Choroid plexus epithelial cell (primary cell): ENCODE data around the gene SUMO4.

Experiments used
- DNase-seq: peaks from one replicate; pipeline ENCODE4 v3.0.0-alpha.2; 2010; ENCODE audit warnings: low read depth
- H3K4me3 ChIP-seq: 2 replicates; pipeline ENCODE4 v1.5.1; 2011; ENCODE audit warnings: low read depth, mild to moderate bottlenecking, control low read depth, low read length, moderate library complexity
- TF ChIP-seq, protein P1 (sequence below): conservative IDR thresholded peaks from 2 replicates; pipeline ENCODE4 v1.5.1; 2011; ENCODE audit warnings: low read depth, mild to moderate bottlenecking, control low read depth, inconsistent platforms, low read length, moderate library complexity

SUMO4 gene

DNA sequence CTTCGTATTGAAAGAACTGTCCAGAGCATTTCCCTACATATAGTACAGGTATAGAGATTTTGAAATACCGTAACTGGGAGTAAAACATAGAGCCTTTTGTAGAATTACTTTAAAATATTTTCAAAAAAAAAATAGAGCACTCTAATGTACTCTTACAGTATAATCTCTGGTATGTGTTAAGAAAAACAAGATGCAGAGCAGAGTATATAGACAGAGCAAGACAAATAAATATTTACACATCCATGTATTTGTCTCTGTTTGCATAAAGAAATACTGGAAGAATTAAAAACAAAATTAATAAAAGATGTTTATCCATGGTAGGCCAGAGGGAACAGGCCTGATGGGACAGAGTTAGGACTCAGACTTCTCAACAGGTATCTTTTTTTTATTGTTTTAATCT, 28.0 kb upstream of the SUMO4 start:
- H3K4me3 ChIP-seq = no peak overlapping the region
- no peak for DNase-seq
- TF ChIP-seq, protein P1, sequence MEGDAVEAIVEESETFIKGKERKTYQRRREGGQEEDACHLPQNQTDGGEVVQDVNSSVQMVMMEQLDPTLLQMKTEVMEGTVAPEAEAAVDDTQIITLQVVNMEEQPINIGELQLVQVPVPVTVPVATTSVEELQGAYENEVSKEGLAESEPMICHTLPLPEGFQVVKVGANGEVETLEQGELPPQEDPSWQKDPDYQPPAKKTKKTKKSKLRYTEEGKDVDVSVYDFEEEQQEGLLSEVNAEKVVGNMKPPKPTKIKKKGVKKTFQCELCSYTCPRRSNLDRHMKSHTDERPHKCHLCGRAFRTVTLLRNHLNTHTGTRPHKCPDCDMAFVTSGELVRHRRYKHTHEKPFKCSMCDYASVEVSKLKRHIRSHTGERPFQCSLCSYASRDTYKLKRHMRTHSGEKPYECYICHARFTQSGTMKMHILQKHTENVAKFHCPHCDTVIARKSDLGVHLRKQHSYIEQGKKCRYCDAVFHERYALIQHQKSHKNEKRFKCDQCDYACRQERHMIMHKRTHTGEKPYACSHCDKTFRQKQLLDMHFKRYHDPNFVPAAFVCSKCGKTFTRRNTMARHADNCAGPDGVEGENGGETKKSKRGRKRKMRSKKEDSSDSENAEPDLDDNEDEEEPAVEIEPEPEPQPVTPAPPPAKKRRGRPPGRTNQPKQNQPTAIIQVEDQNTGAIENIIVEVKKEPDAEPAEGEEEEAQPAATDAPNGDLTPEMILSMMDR = no peak

DNA sequence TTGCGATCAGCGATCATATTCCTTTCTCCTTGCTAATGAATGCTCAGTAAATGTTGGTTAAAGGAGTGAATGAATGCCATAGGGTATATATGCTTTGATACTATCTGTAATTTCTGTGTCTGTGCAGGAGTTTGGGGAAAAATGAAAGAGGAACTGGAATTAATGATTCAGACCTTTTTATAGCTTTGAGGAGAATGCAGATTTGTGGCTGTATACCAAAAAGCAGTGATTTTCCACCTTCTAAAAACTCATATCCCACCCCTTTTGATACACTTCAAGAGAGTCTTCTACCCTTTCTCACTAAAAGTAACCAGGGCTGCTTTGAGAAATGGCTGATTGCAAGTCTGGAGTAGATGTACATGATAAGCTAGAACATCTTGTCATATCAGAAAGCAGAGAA, 26.6 kb upstream of the SUMO4 start:
- no peak for DNase-seq
- no peak overlapping the region for H3K4me3 ChIP-seq
- TF ChIP-seq, protein P1 = no peak

DNA sequence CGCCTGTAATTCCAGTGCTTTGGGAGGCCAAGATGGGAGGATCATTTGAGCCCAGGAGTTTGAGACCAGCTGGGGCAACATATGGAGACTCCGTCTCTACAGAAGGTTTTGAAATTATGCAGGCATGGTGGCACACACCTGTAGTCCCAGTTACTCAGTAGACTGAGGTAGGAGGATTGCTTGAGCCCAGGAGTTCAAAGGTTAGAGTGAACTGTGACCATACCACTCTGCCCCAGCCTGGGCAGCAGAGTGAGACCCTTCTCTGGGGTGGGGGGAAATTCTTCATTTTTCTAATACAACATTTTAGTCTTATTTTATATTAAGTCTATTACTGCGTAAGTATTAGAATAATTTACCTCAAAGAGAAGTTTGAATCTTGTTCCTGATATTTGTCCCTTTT, 20.1 kb upstream of the SUMO4 start:
- no peak for DNase-seq
- H3K4me3 ChIP-seq = no peak overlapping the region
- TF ChIP-seq, protein P1 = no peak

DNA sequence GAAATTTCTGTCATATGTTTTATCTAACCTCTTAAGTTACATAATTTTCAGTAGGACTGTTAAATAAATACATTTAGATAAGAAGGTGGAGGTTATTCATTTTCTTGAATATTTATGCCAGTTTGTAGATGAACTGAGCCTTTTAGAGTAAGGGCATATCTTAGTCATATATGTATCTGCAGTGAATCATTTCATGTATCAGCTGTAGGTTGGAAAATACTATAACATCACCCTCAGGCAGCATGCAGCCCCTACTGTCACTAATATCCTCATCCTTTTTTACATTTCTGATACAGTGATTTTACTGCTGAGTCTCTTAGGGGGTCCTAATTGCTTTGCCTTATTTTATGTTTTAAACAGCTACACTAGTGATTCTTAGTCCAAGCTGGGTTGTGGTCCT, 19.5 kb upstream of the SUMO4 start:
- no peak for DNase-seq
- no peak overlapping the region for H3K4me3 ChIP-seq
- TF ChIP-seq, protein P1 = no peak

DNA sequence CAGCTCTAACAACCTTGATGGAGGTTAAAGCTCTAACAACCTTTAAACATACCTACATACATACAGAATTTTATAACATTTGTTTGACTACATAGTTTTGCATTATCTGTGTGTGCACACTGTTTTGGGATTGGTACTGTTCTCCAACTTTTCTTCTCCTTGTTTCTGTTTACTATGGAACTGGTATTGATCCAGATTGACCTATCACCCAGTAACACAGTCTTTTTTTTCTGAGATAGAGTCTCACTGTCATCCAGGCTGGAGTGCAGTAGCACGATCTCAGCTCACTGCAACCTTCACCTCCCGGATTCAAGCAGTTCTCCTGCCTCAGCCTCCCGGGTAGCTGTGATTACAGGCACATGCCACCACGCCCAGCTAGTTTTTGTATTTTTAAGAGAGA, 16.7 kb upstream of the SUMO4 start:
- TF ChIP-seq, protein P1 = no peak
- no peak overlapping the region for H3K4me3 ChIP-seq
- no peak for DNase-seq

DNA sequence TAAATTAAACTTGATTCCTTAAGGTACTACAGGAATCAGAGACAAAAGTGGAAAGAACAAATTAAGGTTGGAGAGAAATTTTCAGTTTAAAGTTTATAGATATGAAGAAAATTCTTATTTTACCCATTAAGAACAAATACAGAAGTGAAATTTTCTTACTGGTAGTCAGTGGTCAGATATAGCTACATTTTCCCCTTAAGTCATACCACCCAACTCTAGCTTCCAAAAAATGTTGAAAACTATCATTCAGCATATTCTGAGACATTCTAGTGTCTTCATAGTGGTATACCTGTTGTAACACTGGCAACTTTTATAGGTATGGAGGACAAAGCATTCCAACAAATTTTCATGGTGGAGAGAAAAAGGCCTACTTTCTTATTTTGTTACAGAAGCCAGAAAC, 15.6 kb upstream of the SUMO4 start:
- no peak for DNase-seq
- TF ChIP-seq, protein P1 = no peak
- no peak overlapping the region for H3K4me3 ChIP-seq

DNA sequence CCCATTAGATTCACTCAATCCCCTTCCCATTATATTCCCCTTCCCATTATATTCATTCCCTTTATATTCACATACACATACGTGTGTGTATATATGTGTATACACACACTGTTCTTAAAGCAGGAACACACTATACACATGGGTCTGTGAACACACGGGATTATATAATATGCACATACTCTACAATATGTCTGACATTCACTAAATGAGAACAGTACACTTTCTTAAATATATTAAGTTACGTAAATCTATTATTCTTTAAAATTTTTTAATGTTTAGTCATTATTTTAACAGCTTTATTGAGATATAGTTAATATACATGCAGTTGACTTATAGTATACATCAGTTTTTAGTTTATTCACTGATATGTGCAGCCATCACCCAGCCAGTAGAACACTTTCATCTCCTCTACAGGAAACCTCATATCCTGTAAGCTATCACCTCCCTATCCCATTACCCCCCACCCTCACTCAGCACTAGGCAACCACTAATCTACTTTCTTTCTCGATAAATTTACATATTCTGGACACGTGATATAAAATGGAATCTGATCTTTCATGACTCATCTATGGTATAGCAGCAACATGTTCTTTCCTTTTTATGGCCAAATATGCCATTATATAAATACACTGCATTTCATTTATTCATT, 13.9 kb upstream of the SUMO4 start:
- H3K4me3 ChIP-seq = no peak overlapping the region
- TF ChIP-seq, protein P1 = no peak
- DNase-seq = no peak
